Urothelium cell line (cell line): ENCODE data around the gene PTX4.

Source experiments
- DNase-seq: peaks from one replicate; pipeline ENCODE4 v3.0.0; 2011; ENCODE audit warnings: low spot score, mixed read lengths
- FAIRE-seq: peaks from 2 replicates; lab custom pipeline; 2011; peaks lifted over from hg19 to GRCh38; lab: Jason Lieb, UNC

Gene PTX4

GRCh38 chr16:1488619-1489018, at the start of gene PTX4:
PTX4 (minus strand) TSS chr16:1488944; CDS start chr16:1488909, 35 bp downstream.
- FAIRE-seq, result no peak

GRCh38 chr16:1537763-1538289, 49.1 kb upstream of the PTX4 start:
- FAIRE-seq (no peak), DNase-seq (no peak)

More at GRCh38 chr16:1488619-1489018, at the start of gene PTX4:
- DNase-seq, result no peak

GRCh38 chr16:1537138-1537577, 48.4 kb upstream of the PTX4 start:
- FAIRE-seq, result no peak

GRCh38 chr16:1536601-1537000, 47.9 kb upstream of the PTX4 start:
- DNase-seq (no peak), FAIRE-seq (no peak)

More at GRCh38 chr16:1537138-1537577, 48.4 kb upstream of the PTX4 start:
- DNase-seq, result no peak

GRCh38 chr16:1535391-1536291, 46.9 kb upstream of the PTX4 start:
- DNase-seq (no peak), FAIRE-seq (no peak)

GRCh38 chr16:1534021-1535020, 45.6 kb upstream of the PTX4 start:
- FAIRE-seq (no peak), DNase-seq (no peak)

- DNase-seq, result no peak
- FAIRE-seq, result no peak
These were observed 44.8 kb upstream of the PTX4 start, which contains the start of gene TMEM204 for GRCh38 chr16:1533443-1533951. TMEM204 (plus strand) TSS chr16:1533666; CDS start chr16:1534276, 610 bp downstream.

GRCh38 chr16:1532771-1533170, 44.0 kb upstream of the PTX4 start:
- FAIRE-seq, result no peak
- DNase-seq, result no peak

GRCh38 chr16:1532081-1532760, 43.5 kb upstream of the PTX4 start:
- DNase-seq (no peak), FAIRE-seq (no peak)

- DNase-seq (no peak), FAIRE-seq (no peak)
These were observed 42.8 kb upstream of the PTX4 start for GRCh38 chr16:1531638-1531910.

- DNase-seq (no peak), FAIRE-seq (no peak)
These were observed 42.3 kb upstream of the PTX4 start for GRCh38 chr16:1530883-1531637.

GRCh38 chr16:1530349-1530882, 41.7 kb upstream of the PTX4 start:
- FAIRE-seq (no peak), DNase-seq (no peak)

- FAIRE-seq (no peak), DNase-seq (no peak)
These were observed 40.3 kb upstream of the PTX4 start for GRCh38 chr16:1528921-1529537.

GRCh38 chr16:1527836-1528811, 39.4 kb upstream of the PTX4 start:
- FAIRE-seq, result peak; percentile 98

GRCh38 chr16:1526608-1527555, 38.1 kb upstream of the PTX4 start:
- FAIRE-seq (no peak), DNase-seq (no peak)

More at GRCh38 chr16:1527836-1528811, 39.4 kb upstream of the PTX4 start:
- DNase-seq, result no peak

- DNase-seq (no peak), FAIRE-seq (peak; percentile 13)
These were observed 37.3 kb upstream of the PTX4 start for GRCh38 chr16:1525871-1526607.
